ENCODE data around the gene TMEM43. TPM values are rescaled to one million over a fixed set of nuclear protein-coding genes. Genes with fewer than 3 reads are reported as not detected.

TMEM43 gene
- total and polyA plus RNA-seq, 10 of the 15 experiments (the other 5 are each of a cell fraction or from before 2014, with no cell fraction given): 7.2 to 33.0 (median 18.5) TPM

- H3K4me2 ChIP-seq (ENCODE audit: control insufficient read depth, insufficient read depth): no peak overlapping the region
- H3K79me2 ChIP-seq (ENCODE audit: control insufficient read depth, insufficient read depth, low read length): peaks cover 9% of the 10 kb centered on the region
- no peak for TF ChIP-seq CREM (IDR thresholded peaks at IDR 0.05; ENCODE audit: low read depth)
- no peaks in the 10 kb centered on the region; the same call in 1 of the 2 replicates for H3K4me1 ChIP-seq (ENCODE audit: control insufficient read depth, insufficient read depth, low read length)
- no peak overlapping the region for H3K27ac ChIP-seq (ENCODE audit: control insufficient read depth, insufficient read depth)
- 95% methylated on average over 5 of the region's 5 CpGs for WGBS (ENCODE audit: insufficient coverage, insufficient replicate concordance, low lambda C conversion rate, missing lambda C conversion rate)
- ChIA-PET SMC1A (ENCODE audit: uncharacterized antibody, unreplicated experiment) (no interaction called here), CTCF (interaction anchor here (2.1 to 5.2 kb wide), 2 partner anchors 17 to 42 kb away, joined by 4 to 28 read pairs; no protein-coding TSS in a partner anchor), POLR2A (no interaction called here), RAD21 (ENCODE audit: unreplicated experiment) (no interaction called here)
- intact Hi-C loops (cut with micrococcal nuclease; ENCODE audit: unreplicated experiment) (no loop called here), in situ Hi-C loops (cut with MboI) (no loop called here)
- H3K27me3 ChIP-seq (replicated peaks in 1 of 2; ENCODE audit: control insufficient read depth in 2 of 2, insufficient read depth in 2 of 2, low read length in 1 of 2): no peaks in the 10 kb centered on the region
- ATAC-seq (no peak), DNase-seq (ENCODE audit: low read depth, low spot score) (no peak), FAIRE-seq (no peak)
- H3K36me3 ChIP-seq (ENCODE audit: control insufficient read depth in 2 of 2, insufficient read depth in 2 of 2, low read length in 1 of 2): peaks cover 4 to 7% of the 10 kb centered on the region in 2 experiments
- H3K9ac ChIP-seq (ENCODE audit: control insufficient read depth, insufficient read depth, low read length): no peak overlapping the region
- no peak overlapping the region for H3K4me3 ChIP-seq
- BruUV-seq (replicated peaks): no TSS peak
- no peaks in the 10 kb centered on the region for H3K9me3 ChIP-seq (replicated peaks; ENCODE audit: control insufficient read depth, insufficient read depth, low read length)
- H4K20me1 ChIP-seq (ENCODE audit: control insufficient read depth, insufficient read depth): no peaks in the 10 kb centered on the region
- H2AFZ ChIP-seq (ENCODE audit: control insufficient read depth, low read depth, low read length): no peak overlapping the region
These were observed 62.1 kb downstream of the TMEM43 start for GRCh38 chr3:14186854-14187458.

GRCh38 chr3:14188041-14188754 is 63.3 kb downstream of the TMEM43 start:
- Histone ChIP-seq H2AFZ (ENCODE audit: control insufficient read depth, low read depth, low read length) (no peak overlapping the region), H3K9me3 (replicated peaks; ENCODE audit: control insufficient read depth, insufficient read depth, low read length) (no peaks in the 10 kb centered on the region), H3K27me3 (replicated peaks in 1 of 2; ENCODE audit: control insufficient read depth in 2 of 2, insufficient read depth in 2 of 2, low read length in 1 of 2) (no peaks in the 10 kb centered on the region), H3K4me1 (ENCODE audit: control insufficient read depth, insufficient read depth, low read length) (no peaks in the 10 kb centered on the region; the same call in 1 of the 2 replicates), H3K4me2 (ENCODE audit: control insufficient read depth, insufficient read depth) (no peak overlapping the region), H3K9ac (ENCODE audit: control insufficient read depth, insufficient read depth, low read length) (no peak overlapping the region), H3K4me3 (no peak overlapping the region), H4K20me1 (ENCODE audit: control insufficient read depth, insufficient read depth) (no peaks in the 10 kb centered on the region), H3K79me2 (ENCODE audit: control insufficient read depth, insufficient read depth, low read length) (peaks cover 5% of the 10 kb centered on the region), H3K27ac (ENCODE audit: control insufficient read depth, insufficient read depth) (no peak overlapping the region), H3K36me3 (ENCODE audit: control insufficient read depth in 2 of 2, insufficient read depth in 2 of 2, low read length in 1 of 2) (peaks cover 4 to 5% of the 10 kb centered on the region in 2 experiments)
- BruUV-seq (replicated peaks): no TSS peak
- DNase-seq (ENCODE audit: low read depth, low spot score) (no peak), ATAC-seq (no peak), FAIRE-seq (no peak)
- intact Hi-C loops (cut with micrococcal nuclease; ENCODE audit: unreplicated experiment): no loop called here
- in situ Hi-C loops (cut with MboI): no loop called here
- CTCF ChIA-PET: interaction anchor here (0.6 to 1.1 kb wide), 2 partner anchors 15 to 111 kb away, joined by 3 read pairs; no protein-coding TSS in a partner anchor
- POLR2A ChIA-PET: no interaction called here
- SMC1A ChIA-PET (ENCODE audit: uncharacterized antibody, unreplicated experiment): interaction anchor here (1.2 to 1.5 kb wide), 2 partner anchors 10 to 63 kb away, joined by 3 to 4 read pairs; partner anchors contain the start of genes CHCHD4, LSM3, TMEM43 and XPC
- TF ChIP-seq KLF5 (IDR thresholded peaks at IDR 0.05; ENCODE audit: partially characterized antibody) (no peak), MTA2 (IDR thresholded peaks at IDR 0.05; ENCODE audit: low read depth) (no peak)
- 64% methylated on average over 4 of the region's 4 CpGs for WGBS (ENCODE audit: insufficient coverage, insufficient replicate concordance, low lambda C conversion rate, missing lambda C conversion rate)
- RAD21 ChIA-PET (ENCODE audit: unreplicated experiment): no interaction called here

Other genes starting within 250 kb of the TMEM43 start
- gene WNT7A, start 245.0 kb upstream of the TMEM43 start, total RNA-seq (2014; rRNA removed): not detected in 2 replicates
- not detected in 2 replicates for gene WNT7A, start 245.0 kb upstream of the TMEM43 start, total RNA-seq (2014; rRNA removed; fragmentation: Illumina TruSeq; extraction: Trizol)
- gene WNT7A, start 245.0 kb upstream of the TMEM43 start, total RNA-seq (2021): 0.08 TPM in 1 of 2 replicates, not detected in the other
- gene WNT7A, start 245.0 kb upstream of the TMEM43 start, polyA plus RNA-seq (2011; rRNA removed): not detected in 2 replicates
- not detected in 2 replicates for gene WNT7A, start 245.0 kb upstream of the TMEM43 start, polyA plus RNA-seq (2014; fragmentation: Illumina TruSeq; extraction: Trizol)
- gene WNT7A, start 245.0 kb upstream of the TMEM43 start, polyA plus RNA-seq (2014; fragmentation: Nextera tagmentation; extraction: Ambion mirVana): not detected
- gene WNT7A, start 245.0 kb upstream of the TMEM43 start, polyA plus RNA-seq (2014; rRNA removed): not detected in 2 replicates
- gene WNT7A, start 245.0 kb upstream of the TMEM43 start, polyA plus RNA-seq (2016; fragmentation: Nextera tagmentation; extraction: Ambion mirVana): not detected
- 22.4 and 27.0 TPM in 2 replicates for gene CHCHD4, start 182 bp upstream of the TMEM43 start, total RNA-seq (2014; rRNA removed)
- 24.4 and 24.6 TPM in 2 replicates for gene CHCHD4, start 182 bp upstream of the TMEM43 start, total RNA-seq (2014; rRNA removed; fragmentation: Illumina TruSeq; extraction: Trizol)
- 20.1 and 21.0 TPM in 2 replicates for gene CHCHD4, start 182 bp upstream of the TMEM43 start, total RNA-seq (2021)
- gene CHCHD4, start 182 bp upstream of the TMEM43 start, polyA plus RNA-seq (2011; rRNA removed): 22.9 and 28.8 TPM in 2 replicates
- gene CHCHD4, start 182 bp upstream of the TMEM43 start, polyA plus RNA-seq (2014; fragmentation: Illumina TruSeq; extraction: Trizol): 34.9 and 38.4 TPM in 2 replicates
- gene CHCHD4, start 182 bp upstream of the TMEM43 start, polyA plus RNA-seq (2014; fragmentation: Nextera tagmentation; extraction: Ambion mirVana): 10 to 100 TPM; 37.9 to 46.8 TPM
- 25.3 and 26.0 TPM in 2 replicates for gene CHCHD4, start 182 bp upstream of the TMEM43 start, polyA plus RNA-seq (2014; rRNA removed)
- 10 to 100 TPM; 31.9 to 36.4 TPM for gene CHCHD4, start 182 bp upstream of the TMEM43 start, polyA plus RNA-seq (2016; fragmentation: Nextera tagmentation; extraction: Ambion mirVana)
- gene XPC, start 53.5 kb downstream of the TMEM43 start, total RNA-seq (2014; rRNA removed): 30.2 and 32.9 TPM in 2 replicates
- gene XPC, start 53.5 kb downstream of the TMEM43 start, total RNA-seq (2014; rRNA removed; fragmentation: Illumina TruSeq; extraction: Trizol): 27.9 and 29.5 TPM in 2 replicates
- 32.9 and 35.1 TPM in 2 replicates for gene XPC, start 53.5 kb downstream of the TMEM43 start, total RNA-seq (2021)
- gene XPC, start 53.5 kb downstream of the TMEM43 start, polyA plus RNA-seq (2011; rRNA removed): 19.2 and 27.7 TPM in 2 replicates
- 31.5 and 36.3 TPM in 2 replicates for gene XPC, start 53.5 kb downstream of the TMEM43 start, polyA plus RNA-seq (2014; fragmentation: Illumina TruSeq; extraction: Trizol)
- gene XPC, start 53.5 kb downstream of the TMEM43 start, polyA plus RNA-seq (2014; fragmentation: Nextera tagmentation; extraction: Ambion mirVana): 1 to 10 TPM; 4.0 to 6.1 TPM
- 25.8 and 28.1 TPM in 2 replicates for gene XPC, start 53.5 kb downstream of the TMEM43 start, polyA plus RNA-seq (2014; rRNA removed)
- 10 to 100 TPM; 45.7 to 48.3 TPM for gene XPC, start 53.5 kb downstream of the TMEM43 start, polyA plus RNA-seq (2016; fragmentation: Nextera tagmentation; extraction: Ambion mirVana)
- gene LSM3, start 53.8 kb downstream of the TMEM43 start, total RNA-seq (2014; rRNA removed): 15.5 and 17.1 TPM in 2 replicates
- 26.8 and 30.5 TPM in 2 replicates for gene LSM3, start 53.8 kb downstream of the TMEM43 start, total RNA-seq (2014; rRNA removed; fragmentation: Illumina TruSeq; extraction: Trizol)
- gene LSM3, start 53.8 kb downstream of the TMEM43 start, total RNA-seq (2021): 16.0 and 18.3 TPM in 2 replicates
- gene LSM3, start 53.8 kb downstream of the TMEM43 start, polyA plus RNA-seq (2011; rRNA removed): 25.2 and 44.6 TPM in 2 replicates
- gene LSM3, start 53.8 kb downstream of the TMEM43 start, polyA plus RNA-seq (2014; fragmentation: Illumina TruSeq; extraction: Trizol): 27.8 and 33.8 TPM in 2 replicates
- gene LSM3, start 53.8 kb downstream of the TMEM43 start, polyA plus RNA-seq (2014; fragmentation: Nextera tagmentation; extraction: Ambion mirVana): 100 to 1,000 TPM in 1 of 2 experiments, 10 to 100 TPM in 1; 98.1 to 111 TPM
- 20.0 and 23.9 TPM in 2 replicates for gene LSM3, start 53.8 kb downstream of the TMEM43 start, polyA plus RNA-seq (2014; rRNA removed)
- 10 to 100 TPM; 79.6 to 85.3 TPM for gene LSM3, start 53.8 kb downstream of the TMEM43 start, polyA plus RNA-seq (2016; fragmentation: Nextera tagmentation; extraction: Ambion mirVana)